ENCODE data around the gene ERAP2.
A peak's percentile ranks its signal among the peaks of the same experiment; 100 is the strongest.

The ERAP2 gene

DNA sequence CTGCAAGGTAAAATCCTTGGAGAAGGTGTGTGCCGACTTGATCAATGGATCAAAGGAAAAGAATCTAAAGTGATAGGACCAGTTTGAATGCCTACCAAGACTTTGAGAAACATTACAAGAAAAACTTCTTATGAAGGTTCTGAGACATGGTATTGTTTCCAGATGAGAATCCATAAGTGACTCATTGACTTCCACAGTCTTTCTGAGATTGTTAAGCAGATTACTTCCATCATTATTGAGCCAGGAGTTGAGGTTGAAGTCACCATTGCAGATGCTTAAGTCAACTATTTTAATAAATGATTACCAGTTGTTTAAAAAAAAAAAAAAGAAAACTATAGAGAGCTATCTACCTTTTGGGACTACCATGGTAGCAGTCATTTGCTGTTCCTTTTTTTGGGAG lies 66.6 kb downstream of the ERAP2 start:
- no peaks in the 10 kb centered on the region for H3K27me3 ChIP-seq (ENCODE audit: insufficient read depth, low read depth, severe bottlenecking)
- no peaks in the 10 kb centered on the region for H3K36me3 ChIP-seq
- no peak for DNase-seq
- no peak overlapping the region for H3K4me3 ChIP-seq (ENCODE audit: low read depth, low read length)
- no peaks in the 10 kb centered on the region for H3K9me3 ChIP-seq (ENCODE audit: severe bottlenecking)
- TF ChIP-seq, protein P1, sequence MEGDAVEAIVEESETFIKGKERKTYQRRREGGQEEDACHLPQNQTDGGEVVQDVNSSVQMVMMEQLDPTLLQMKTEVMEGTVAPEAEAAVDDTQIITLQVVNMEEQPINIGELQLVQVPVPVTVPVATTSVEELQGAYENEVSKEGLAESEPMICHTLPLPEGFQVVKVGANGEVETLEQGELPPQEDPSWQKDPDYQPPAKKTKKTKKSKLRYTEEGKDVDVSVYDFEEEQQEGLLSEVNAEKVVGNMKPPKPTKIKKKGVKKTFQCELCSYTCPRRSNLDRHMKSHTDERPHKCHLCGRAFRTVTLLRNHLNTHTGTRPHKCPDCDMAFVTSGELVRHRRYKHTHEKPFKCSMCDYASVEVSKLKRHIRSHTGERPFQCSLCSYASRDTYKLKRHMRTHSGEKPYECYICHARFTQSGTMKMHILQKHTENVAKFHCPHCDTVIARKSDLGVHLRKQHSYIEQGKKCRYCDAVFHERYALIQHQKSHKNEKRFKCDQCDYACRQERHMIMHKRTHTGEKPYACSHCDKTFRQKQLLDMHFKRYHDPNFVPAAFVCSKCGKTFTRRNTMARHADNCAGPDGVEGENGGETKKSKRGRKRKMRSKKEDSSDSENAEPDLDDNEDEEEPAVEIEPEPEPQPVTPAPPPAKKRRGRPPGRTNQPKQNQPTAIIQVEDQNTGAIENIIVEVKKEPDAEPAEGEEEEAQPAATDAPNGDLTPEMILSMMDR (IDR thresholded peaks at IDR 0.05; ENCODE audit: low read depth, low read length), result no peak
- H3K27ac ChIP-seq, result no peak overlapping the region

DNA sequence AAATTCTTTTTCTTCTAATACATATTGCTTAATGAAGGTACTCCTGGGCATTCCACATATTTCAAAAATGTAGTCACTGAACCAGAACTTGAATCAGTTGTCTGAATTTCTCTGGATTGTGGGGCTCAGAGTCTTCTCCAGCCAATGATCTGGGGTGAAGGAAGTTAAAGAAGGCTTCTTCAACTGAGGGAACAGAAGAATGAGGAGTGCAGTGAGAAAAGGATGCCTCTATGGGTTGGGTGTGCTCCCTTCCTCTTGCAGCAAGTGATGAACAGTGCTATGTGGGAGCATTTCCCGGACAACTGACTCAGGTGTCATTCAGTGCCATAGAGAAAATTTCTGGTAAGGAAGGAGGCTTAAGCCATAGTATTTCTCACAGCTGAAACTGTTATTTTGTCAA lies 67.5 kb downstream of the ERAP2 start:
- Histone ChIP-seq H3K36me3 (no peaks in the 10 kb centered on the region), H3K4me3 (ENCODE audit: low read depth, low read length) (no peak overlapping the region), H3K27ac (no peak overlapping the region), H3K9me3 (ENCODE audit: severe bottlenecking) (no peaks in the 10 kb centered on the region), H3K27me3 (ENCODE audit: insufficient read depth, low read depth, severe bottlenecking) (no peaks in the 10 kb centered on the region)
- TF ChIP-seq, protein P1 (IDR thresholded peaks at IDR 0.05; ENCODE audit: low read depth, low read length), result no peak
- no peak for DNase-seq

DNA sequence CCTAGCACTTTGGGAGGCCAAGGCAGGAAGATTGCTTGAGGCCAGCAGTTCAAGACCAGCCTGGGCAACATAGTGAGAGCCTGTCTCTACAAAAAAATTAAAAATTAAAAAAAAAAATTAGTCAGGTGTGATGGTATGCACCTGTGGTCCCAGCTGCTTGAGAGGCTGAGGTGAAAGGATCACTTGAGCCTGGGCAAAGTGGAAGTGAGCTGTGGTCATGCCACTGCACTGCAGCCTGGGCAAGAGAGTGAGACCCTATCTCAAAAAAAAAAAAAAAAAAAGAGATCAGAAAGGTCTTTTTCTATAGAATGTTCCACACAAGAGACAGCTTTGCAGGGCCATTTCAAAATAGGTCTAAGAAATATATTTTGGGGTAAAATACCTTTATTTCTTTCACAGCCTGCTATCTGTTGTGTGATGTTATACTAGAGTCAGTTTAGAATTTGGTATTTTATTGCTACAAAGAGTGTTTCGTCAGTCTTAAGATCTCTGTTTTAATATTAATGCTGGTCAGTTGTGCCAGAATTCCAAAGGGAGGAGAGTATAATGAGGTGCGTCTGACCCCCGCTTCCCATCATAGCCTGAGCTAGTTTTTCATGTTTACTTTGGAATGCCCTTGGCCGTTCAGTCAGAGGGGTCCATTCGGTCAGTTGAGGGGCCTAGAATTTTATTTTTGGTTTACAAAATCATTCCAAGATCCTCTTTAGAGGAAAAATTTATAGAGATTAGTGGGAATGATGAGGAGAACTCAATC lies 69.0 kb downstream of the ERAP2 start:
- Histone ChIP-seq H3K27me3 (ENCODE audit: insufficient read depth, low read depth, severe bottlenecking) (no peaks in the 10 kb centered on the region), H3K36me3 (no peaks in the 10 kb centered on the region), H3K27ac (no peak overlapping the region), H3K4me3 (ENCODE audit: low read depth, low read length) (no peak overlapping the region), H3K9me3 (ENCODE audit: severe bottlenecking) (no peaks in the 10 kb centered on the region)
- TF ChIP-seq, protein P1 (IDR thresholded peaks at IDR 0.05; ENCODE audit: low read depth, low read length), result no peak
- DNase-seq, result no peak

DNA sequence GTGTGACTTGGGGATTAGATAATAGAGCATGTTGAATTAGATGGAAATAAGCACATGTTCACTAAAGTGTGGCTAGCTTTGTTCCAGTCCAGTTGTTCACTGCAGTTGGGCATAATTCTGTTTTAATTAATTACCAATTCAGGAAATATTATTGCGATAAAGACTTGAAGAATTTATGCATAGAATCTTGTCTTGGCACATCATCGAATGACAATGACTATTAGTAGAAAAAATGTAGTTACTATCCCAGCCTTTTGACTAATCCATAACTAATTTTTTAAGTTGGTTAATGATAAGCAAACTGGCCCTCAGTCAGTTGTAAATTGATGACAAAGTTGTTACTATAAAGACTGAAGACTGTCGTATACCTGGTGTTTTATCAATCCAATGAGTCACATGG lies 70.1 kb downstream of the ERAP2 start:
- TF ChIP-seq, protein P1 (IDR thresholded peaks at IDR 0.05; ENCODE audit: low read depth, low read length), result no peak
- no peak overlapping the region for H3K27ac ChIP-seq
- H3K9me3 ChIP-seq (ENCODE audit: severe bottlenecking), result no peaks in the 10 kb centered on the region
- DNase-seq, result no peak
- H3K27me3 ChIP-seq (ENCODE audit: insufficient read depth, low read depth, severe bottlenecking), result no peaks in the 10 kb centered on the region
- no peak overlapping the region for H3K4me3 ChIP-seq (ENCODE audit: low read depth, low read length)
- no peaks in the 10 kb centered on the region for H3K36me3 ChIP-seq

DNA sequence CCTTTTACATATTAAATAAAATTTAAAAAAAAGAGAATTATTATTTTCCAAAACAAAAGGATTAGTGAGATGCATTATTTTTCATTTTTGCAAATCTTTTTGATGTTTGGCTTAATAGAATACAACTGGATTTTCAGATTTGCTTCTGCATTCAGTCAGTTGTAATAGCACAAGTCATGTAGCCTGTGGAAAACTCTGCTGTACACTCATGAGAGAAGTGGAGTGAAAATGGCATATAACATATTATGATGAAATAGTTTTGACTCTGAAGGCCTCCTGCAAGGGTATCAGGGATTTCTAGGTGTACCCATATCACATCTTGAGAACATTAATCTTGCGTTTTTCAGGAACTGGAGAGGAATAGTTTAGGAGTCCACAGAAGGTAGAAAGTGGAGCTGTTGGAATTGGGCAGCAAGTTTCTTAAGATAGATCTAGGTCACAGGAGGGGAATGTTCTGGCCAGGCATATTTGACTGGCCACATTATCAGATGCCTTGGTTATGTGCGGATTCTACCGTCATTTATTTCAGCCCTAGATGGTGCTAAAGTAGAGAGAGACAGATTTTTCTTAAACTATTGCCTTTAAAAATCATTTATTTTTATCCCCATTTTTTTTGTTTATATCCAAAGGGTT lies 75.9 kb downstream of the ERAP2 start:
- H3K9me3 ChIP-seq (ENCODE audit: severe bottlenecking), result no peaks in the 10 kb centered on the region
- H3K4me3 ChIP-seq (ENCODE audit: low read depth, low read length), result no peak overlapping the region
- no peaks in the 10 kb centered on the region for H3K27me3 ChIP-seq (ENCODE audit: insufficient read depth, low read depth, severe bottlenecking)
- H3K27ac ChIP-seq, result peak overlapping the region; percentile 55
- no peaks in the 10 kb centered on the region for H3K36me3 ChIP-seq
- no peak for DNase-seq
- TF ChIP-seq, protein P1 (IDR thresholded peaks at IDR 0.05; ENCODE audit: low read depth, low read length), result no peak
